Activated CD4-positive, alpha-beta T cell treated with anti-CD3 and anti-CD28 coated beads, Interleukin-2, amount 50 U/mL, for 4 hours (primary cell): ENCODE measurements around the gene FOXN3.

Experiments used
- DNase-seq, 2 experiments: peaks; one replicate each; pipeline ENCODE4 v3.0.0-alpha.2; 2020

Gene FOXN3

DNA sequence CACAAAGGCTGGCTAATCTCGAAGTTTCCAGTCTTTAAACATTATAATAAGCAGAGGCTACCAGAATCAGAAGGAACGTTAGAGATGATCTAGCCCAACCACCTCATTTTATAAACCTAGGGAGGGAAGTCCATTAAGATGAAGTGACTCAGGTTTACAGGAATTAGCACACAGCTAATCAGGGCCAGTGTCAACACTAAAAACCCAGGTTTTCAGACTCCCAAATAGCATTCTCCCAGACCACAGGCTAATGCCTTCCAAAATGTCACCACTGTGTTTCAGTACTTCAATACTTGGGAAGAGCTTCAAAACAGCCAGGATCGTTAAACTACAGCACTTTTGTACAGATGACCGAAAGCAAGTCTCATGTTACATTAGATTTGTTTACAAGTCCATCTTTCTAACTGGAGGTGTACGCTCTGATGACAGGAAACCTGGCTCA lies 89.2 kb downstream of the FOXN3 start:
- no peak for DNase-seq

DNA sequence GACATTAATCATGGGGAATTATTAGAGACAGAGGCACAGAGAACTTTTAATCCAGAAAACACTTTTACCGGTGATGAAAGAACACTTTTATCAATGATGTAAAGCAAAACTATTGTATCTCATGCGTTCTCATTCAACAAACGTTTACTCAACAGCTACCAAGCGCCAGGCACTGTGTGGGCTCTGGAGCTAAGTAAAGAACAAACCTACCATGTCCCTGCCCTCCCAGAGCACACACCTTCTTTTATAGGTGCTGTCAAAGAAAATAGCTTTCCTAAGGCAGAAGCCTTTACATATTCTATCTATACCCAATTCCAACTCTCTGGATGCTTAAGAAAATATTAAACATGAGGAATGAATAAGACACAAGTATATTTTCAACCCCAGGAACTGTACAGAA lies 91.1 kb downstream of the FOXN3 start:
- DNase-seq: no peak

DNA sequence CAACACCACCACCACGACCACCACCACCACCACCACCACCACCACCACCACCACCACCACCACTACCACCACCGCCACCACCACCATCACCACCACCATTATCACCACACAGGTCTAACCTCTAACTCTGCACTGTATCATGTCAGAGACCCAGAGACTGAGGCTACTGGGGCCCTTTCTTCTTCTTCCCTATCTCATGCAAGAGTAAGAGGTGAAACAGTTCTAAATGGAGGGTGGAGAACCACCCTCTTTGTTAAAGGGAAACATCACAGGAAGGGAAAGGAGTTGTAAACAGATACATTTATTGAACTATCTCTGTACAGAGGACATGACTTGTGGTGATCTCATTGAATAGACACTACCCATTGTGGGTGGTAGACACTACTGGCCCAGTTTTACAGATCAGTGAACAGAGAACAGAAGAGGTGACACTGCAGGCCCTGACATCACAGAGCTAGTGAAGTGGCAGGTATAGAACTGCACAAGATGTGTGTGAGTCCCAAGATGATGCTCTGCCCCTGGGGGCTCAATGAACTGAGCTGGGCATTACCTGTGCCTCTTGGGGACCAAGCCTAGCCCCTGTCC lies 91.6 kb downstream of the FOXN3 start:
- DNase-seq: no peak

DNA sequence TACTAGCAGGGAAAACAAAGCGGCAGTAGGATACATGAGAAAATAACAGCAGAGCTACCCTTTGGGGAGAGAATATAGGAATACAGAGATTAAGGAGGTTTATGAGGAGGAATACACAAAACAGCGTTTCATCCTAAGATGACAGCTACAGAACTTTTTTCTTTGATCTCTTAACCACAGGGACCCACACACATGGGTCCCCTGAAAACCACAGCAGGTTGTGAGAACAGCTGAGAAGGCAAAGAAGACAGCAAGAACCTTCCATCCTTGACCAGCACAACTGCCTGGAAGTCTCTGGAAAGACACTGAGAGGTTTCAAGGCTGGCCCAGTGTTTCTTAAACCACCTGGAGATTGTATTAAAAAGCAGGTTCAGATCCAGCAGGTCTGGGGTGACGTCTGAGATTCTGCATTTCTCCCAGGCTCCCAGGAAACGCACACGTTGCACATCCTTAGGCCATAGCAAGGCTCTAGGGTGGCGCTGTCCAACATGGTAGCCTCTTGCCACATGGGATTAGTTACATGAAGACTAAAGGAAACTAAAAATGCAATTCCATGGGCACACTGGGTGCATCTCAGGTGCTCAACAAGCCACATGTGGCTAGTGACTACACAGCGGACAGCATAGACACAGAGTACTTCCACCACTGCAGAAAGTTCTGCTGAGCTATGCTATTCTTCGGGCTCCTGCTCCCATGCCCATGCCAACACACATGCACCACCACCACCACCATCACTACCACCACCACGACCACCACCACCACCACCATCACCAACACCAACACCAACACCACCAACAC lies 92.3 kb downstream of the FOXN3 start:
- no peak for DNase-seq

DNA sequence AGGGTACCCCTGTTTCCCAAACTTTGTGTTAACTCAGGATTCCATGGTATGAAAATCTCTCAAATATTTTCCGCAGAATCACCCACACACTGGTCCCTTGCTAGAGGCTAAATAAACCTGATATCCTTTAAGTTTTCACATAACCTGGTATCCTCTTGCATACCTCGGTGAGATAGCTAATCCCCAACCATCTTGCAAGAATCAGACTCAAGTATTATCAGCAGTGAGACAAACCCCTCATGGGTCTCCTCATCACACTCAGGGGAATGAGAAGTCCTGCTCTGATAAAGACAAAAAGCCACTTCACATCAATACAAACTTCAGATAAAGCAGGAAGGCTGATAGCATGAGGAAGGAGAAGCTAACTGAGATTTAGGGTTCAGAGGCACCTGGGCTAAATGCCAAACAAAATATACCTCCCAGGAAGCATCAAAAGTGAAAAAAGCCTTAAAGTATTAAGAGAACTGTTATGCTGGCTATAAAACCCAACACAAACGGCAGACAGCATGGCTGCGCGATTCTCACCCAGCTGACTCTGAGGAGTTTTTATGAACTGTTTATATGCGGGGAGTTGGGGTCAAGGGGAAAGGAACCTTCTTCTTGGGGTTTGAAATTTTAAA lies 96.5 kb downstream of the FOXN3 start:
- DNase-seq: no peak

DNA sequence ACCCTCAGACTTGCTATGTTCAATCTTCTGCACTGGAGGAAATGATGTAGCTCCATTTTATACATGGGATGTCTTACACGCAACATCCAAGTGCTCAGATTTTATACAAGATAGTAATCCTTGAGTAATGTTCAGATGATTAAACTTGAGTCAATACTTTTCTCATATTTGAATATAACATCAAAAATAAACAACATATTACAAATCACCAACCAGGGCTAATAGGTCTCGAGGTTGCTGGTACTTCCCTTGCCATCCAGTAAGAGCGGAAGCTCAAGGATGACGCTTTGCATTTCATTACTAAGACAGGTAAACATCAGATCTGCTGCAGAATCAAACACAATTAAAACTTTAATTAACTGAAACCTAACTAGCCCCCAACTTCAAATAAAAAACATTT lies 97.3 kb downstream of the FOXN3 start:
- DNase-seq: no peak

DNA sequence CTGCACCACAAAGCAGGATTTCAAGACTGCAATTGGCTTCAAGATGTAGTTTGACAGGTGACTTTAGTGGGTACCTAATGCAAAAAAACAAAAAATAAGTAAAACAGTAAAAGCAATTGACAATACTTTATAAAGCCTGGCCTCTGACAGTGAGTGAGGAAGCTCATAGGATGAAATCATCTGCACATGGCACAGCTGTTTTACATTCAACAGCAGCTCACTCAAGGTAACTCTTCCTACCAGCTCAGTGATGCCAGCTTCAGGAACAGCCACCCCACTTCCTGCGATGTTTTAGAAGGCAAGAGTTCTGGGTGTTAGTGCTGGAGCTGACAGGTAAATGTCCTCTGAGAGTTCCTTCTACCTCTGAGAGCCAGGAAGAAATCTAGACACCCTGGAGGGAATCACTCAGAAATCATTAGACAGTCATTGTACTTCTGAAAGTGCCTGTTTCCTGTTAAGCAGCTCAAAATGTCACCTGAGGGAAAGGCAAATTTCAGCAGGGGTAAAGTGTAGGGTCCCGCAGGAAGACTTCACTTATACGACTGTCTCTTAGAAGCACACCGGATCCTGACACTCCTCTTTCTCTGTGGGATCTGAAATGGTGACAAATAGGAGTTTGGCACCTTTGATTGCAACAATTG lies 99.9 kb downstream of the FOXN3 start:
- DNase-seq: no peak

DNA sequence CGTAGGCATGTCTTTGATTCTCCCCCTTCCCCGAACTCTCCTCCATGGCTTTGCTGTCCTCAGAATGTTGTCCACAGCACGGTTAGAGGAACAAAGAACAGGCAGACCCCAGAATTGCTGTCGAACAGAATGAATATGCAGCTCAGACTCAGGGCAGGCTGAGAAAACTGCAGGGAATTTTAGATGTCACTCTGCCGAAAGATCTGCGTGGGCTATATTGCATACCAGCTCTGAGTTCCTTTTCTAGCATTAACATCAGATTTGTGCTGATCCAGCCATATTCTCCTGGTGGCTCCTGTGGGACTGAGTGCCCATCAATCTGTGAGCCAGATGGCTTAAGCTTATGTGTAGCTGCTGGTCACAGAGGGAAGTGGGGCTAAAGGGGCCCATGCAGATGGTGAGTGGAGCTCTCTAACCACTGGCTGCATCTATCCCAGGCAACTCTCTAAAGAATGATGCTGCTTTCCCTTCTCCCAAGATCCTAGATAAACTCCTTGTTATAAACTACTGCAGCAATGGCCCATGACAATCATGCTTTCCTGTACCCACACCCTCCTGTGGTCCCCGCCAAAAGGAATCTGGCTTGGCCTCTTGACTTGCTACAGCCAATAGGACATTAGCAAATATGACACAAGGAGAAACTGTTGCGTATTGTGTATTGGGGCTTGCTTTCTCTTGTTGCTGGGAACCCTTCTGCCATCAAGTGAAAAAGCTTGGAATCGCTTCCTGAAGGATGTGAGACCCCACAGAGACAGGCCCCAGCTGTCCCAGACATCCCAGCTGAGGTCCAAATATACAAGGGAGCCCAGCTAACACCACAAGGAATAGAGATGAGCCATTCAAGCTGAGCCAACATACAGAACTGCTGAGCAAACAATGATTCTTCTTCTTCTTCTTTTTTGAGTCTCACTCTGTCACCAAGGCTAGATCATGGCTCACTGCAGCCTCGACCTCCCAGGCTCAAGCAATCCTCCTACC lies 101.3 kb downstream of the FOXN3 start:
- no peak for DNase-seq

DNA sequence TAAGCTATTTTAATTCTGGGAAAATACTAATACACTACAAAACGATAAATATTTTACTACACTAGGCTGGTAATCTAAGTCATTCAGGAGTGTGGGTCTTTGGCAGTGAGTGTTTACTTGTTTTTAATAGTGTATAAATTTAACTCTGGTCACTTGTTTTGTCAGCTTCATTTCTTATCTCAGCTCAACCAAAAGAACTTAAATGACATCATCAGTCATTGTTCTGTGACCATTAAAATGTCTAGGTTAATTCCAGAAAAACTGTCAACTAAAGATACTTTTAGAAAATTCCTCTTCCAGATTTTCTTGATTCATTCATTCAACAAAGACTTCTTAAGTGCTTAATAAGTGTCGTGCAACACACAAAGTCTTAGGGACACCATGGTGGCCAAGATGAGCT lies 102.8 kb downstream of the FOXN3 start:
- DNase-seq: no peak

DNA sequence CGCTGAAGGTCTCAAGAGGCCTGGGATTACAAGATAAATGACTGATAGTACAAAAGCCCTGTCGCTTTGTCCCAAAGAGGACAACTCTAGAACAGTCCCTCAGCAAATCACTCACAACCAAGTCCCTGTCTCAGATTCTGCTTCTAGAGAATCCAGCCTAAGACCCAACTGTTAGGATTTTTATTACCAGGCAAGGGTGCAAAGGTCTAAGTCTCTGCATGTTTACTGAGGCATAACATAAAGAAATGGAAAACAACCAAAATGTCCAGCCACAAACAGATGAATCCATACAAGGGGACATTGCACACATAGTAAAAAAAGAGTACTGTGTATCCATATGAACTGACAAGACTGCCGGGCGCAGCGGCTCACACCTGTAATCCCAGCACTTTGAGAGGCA lies 104.1 kb downstream of the FOXN3 start:
- DNase-seq: no peak

DNA sequence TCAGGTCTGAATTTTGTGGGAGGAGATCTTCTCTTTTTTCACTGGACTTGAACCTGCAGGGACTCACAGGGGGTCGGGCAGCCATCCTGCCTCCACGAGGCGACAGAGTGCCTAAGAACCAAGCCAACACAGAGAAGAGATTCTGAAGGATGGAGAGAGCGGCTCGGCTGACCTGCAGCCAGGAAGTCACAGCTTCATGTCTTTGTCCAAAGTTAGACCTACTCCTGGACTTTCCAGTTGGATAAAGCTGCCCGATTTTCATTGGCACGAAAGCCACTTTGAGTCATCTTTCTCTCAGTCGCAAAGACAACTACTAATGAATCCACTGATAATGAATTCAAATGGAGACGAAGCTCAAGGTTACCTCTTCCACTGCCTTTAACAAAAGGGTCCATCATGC lies 106.8 kb downstream of the FOXN3 start:
- no peak for DNase-seq

DNA sequence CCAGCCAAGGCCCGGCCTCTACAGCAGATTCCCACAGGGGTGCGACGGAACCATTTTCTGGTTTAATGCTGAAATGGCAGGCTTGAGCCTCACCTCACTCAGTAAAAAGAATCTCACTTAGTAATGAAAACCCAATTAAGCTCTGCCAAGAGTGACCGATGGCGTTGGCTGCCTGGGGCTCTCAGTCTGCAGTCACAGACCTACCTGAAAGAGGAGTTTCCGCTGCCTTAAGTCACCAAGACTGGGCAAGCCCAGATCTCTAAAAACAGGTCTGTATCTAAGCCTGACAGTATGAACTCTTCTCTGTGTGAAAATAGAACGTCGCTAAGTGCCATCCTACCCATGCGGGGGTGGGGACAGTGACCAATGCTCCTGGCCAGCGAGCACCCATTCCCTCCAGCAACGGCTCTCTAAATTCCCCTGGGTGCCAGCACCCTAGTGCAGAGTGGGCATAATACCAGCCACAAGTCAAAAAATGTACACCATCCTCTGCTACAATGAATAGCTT lies 107.3 kb downstream of the FOXN3 start:
- no peak for DNase-seq

DNA sequence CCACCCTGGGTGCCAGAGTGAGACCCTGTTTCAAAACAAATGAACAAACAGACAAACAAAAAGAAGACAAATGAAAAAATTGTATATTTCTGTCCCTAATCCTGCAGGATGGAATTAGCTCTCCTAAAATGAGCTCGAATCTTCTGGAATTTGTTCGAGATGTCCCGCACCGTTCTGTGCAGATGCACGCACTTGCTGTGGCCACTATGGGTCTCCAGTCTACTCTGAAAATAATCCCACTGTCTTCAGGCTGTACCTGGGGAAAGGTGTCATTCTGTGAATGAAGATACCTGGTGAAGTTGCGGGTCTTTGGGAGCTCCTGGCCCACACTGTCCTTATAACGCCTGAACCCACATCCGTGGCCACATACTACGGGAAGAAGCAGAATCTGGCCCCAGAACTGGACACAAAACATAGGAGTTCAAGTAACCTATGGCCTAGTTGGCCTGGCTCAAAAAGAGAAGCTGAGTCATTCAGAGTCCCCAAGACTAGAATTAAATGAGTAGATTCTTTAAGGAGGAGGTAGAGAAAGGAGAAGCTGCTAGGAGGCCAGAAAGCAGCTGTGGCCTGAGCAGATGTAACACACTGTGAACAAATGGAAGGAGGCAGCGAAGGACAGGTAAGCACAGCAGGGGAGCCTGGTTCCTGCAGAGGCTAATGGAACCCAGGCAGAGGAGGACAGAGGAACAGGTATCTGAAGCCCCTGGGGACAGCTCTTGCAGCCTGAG lies 108.6 kb downstream of the FOXN3 start:
- no peak for DNase-seq

DNA sequence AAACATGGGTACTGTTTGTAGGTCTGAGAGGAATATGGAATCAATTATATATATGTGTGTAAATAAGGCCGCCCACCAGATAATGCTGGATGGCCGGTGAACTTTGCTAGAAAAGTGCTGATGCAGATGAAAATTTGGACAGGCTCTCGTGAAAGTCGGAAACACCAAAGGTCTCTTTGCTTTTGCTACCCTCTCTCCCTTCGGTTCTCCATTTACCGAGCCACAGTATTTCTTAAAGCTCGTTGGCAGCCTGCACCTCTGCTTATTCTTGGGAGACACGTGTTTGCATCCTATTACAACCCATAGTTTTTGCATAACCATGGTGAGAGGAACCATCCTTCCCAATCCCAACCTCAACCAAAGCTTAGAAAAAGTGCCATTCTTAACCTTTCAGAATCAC lies 109.6 kb downstream of the FOXN3 start:
- DNase-seq: no peak

DNA sequence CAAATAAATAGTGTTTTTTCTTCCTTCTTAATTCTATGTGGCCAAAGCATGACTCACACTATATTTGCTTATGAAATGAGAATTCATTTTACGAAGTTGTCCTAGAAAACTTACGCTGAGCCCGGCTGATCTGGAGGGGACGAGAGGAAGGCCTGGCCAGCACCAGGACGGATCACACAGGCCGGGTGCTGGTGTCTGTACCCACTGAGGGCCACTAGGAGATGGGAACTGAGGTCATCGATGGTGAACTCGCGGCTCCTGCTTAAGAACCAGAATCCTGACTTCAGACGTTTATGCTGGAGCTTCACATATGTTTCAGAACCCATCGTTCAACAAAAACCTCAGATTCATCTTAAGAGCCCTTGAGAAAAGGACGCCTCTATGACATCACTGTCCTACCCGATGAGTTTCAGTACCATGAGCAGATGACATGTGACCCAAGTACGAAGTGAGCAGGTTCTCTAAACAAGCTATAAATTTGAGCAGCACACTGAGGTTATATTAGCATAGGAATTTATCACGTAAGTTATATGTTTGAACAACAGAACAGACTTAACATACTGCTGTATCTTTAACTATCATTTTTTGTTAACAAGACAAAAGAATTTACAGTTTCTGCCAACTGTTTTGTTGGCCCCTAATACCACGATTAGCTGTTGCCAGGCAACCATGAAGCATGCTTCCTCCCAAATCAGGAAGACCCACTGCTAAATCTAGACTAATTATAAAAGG lies 111.9 kb downstream of the FOXN3 start:
- no peak for DNase-seq

DNA sequence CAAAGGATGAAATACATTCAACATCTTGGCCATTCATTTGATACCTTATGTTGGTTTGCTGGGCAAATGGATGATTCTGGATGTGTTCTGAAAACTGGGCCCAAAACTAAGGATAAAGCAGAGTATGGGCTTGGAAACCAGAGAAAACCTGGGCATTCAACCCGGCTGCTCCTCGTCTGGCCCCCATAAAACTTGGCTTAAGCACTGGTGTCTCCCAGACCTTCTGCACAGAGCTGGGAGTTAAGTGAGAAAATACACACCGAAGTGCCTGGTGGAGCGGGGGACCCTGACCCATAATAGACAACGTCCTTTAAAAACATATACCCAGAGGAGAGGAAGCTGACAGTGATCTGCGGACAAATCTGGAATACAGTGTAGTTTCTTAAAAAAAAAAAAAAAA lies 112.5 kb downstream of the FOXN3 start:
- DNase-seq: no peak

DNA sequence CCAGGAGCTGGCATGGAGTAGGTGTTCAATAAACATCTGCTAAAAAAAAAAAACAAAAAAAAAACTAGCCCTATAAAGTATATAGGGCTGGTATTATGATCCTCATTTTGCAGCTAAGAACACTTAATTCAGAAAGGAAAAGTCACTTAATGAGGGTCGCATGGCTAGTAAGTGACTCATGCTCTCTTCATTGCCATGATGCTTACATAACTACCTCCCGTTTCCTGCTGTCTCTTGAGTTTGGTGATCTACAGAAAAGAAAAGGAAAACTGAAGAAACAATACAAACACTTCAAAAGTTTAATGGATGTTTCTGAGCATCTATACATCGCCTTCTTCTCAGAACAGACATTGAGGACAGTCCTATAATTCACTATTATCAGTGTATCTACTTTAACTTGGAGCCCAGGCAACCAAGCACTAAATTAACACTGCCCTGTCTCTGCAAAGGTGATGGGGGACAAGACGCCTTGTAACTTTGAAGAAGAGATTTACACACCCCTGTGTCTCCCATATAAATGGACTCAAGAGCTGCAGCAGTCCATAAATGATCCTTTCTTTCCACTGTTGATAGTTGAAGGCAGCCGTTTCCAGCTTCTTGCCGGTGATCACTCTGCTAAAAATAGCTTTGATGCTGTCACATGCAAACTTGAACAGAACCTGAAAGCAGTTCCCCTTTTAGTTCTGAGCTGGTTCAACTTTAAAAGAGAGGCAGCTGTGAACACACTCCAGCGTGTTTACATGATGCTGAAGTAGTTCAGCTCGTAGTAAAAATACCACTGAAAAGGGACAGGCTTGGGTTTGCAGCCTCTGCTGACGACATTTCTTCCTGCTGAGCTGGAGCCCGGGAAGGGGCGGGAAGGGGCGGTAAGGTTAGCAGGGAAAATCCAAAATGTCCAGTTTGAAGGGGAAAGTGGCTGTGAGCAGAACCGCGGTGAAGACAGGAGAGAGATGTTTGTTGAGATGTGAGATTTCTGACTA lies 113.3 kb downstream of the FOXN3 start:
- no peak for DNase-seq

DNA sequence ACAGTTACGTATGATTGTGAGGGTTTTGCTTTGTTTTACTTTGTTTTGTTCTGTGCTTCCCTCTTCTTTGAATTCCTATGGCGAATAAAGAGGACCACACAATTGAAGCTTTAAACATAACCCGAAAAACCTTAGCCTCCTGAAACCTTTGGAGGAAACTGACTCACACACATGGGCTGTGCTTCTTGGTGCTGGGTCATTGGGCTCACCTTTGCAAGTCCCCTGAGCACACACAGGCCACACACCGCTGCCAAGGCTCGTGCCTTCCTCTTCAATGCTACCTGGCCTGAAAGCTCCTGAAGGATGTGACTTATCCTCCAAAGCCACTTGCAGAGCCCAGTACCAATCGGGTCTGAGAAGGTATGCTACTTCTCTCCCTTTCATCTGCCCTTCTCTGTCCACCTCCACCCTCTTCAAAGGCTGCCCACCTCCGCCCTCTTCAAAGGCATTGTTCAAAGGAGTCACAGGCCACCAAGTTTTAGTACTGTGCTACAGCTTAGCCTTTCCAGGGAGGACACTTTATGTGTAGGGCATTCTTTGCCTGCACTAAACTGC lies 114.6 kb downstream of the FOXN3 start:
- no peak for DNase-seq

DNA sequence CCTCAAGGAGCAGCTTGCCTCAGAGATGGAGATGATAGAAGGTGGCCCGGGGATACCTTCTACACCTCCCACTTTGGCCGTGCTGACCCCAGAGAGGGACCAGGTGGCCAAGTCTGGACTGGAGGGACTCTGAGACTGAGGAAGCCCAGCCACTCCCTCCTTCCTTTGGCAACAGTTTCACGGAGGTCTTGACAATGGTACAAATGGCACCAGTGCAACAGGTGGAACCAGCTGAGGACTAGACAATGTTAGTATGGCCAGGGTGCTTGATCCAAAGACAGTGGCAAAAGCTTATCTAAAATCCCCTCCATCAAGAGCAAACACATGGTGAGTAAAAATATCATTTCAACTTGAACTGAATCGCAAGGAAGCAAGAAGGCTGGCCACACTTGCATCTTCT lies 117.4 kb downstream of the FOXN3 start:
- no peak for DNase-seq
